IMR-90 (cell line): Measurements from ENCODE around the gene RTL9. TPM values are rescaled to one million over a fixed set of nuclear protein-coding genes. Genes with fewer than 3 reads are reported as not detected.

Source experiments
- ATAC-seq: fragments of 200-7000 bp; cut with Tn5 transposase; 2 replicates; pipeline ENCODE4 v1.9.1; 2020; ENCODE audit warnings: low read depth, mild to moderate bottlenecking, moderate library complexity
- Bru-seq: library from RNA; stranded (reverse); fragments of 400-500 nt; gene quantifications from one replicate; lab custom pipeline; 2021; lab: Mats Ljungman, UMichigan
- BruChase-seq, 2 experiments: library from RNA; stranded (reverse); fragments of 400-500 nt; gene quantifications; one replicate each; lab custom pipeline; 2021; lab: Mats Ljungman, UMichigan
- BruUV-seq: library from RNA; stranded (reverse); fragments of 400-500 nt; replicated peaks from 2 replicates; lab custom pipeline; 2021; lab: Mats Ljungman, UMichigan
- CTCF ChIA-PET: fragments of 300-600 bp; formaldehyde crosslinking; extraction: SDS; loops from one replicate; lab custom pipeline; 2021; ENCODE audit warnings: antibody characterized with exemption; lab: Yijun Ruan, JAX
- POLR2A ChIA-PET: fragments of 300-600 bp; sonication (Branson Sonifier 250); formaldehyde crosslinking; loops from one replicate; lab custom pipeline; 2022; ENCODE audit warnings: antibody characterized with exemption; ENCODE audit not compliant: unreplicated experiment; lab: Charles Lee
- DNase-seq: peaks from one replicate; pipeline ENCODE4 v3.0.0; 2013
- H2AFZ ChIP-seq: replicated peaks from 2 replicates; pipeline ENCODE3; 2013; ENCODE audit warnings: low read length, mild to moderate bottlenecking; ENCODE audit not compliant: poor library complexity
- H2AK5ac ChIP-seq: 2 replicates; pipeline ENCODE4 v1.6.1; 2013; ENCODE audit warnings: low read depth, low read length, inconsistent platforms
- H2AK9ac ChIP-seq: replicated peaks from 2 replicates; pipeline ENCODE3; 2013; ENCODE audit warnings: mild to moderate bottlenecking, low read depth, low read length, moderate library complexity; ENCODE audit not compliant: poor library complexity
- H2BK120ac ChIP-seq: 2 replicates; pipeline ENCODE4 v1.6.1; 2013; ENCODE audit warnings: low read depth, low read length, inconsistent platforms
- H2BK15ac ChIP-seq: 3 replicates; pipeline ENCODE4 v1.6.1; 2013; ENCODE audit warnings: low read depth, low read length, inconsistent platforms
- H2BK20ac ChIP-seq: 2 replicates; pipeline ENCODE4 v1.6.1; 2013; ENCODE audit warnings: low read depth, mild to moderate bottlenecking, inconsistent platforms, low read length, moderate library complexity
- H2BK5ac ChIP-seq: 2 replicates; pipeline ENCODE4 v1.6.1; 2013; ENCODE audit warnings: mild to moderate bottlenecking, low read depth, low read length, inconsistent platforms; ENCODE audit not compliant: poor library complexity, severe bottlenecking
- H3K14ac ChIP-seq: replicated peaks from 2 replicates; pipeline ENCODE4 v1.6.1; 2013; ENCODE audit warnings: low read depth, low read length, inconsistent platforms
- H3K18ac ChIP-seq: 2 replicates; pipeline ENCODE4 v1.6.1; 2013; ENCODE audit warnings: low read depth, low read length, control low read depth
- H3K23ac ChIP-seq: 2 replicates; pipeline ENCODE4 v1.6.1; 2013; ENCODE audit warnings: low read depth, low read length, inconsistent platforms
- H3K27ac ChIP-seq: 2 replicates; pipeline ENCODE4 v1.5.1; 2013; ENCODE audit warnings: mild to moderate bottlenecking, control low read depth, low read length; ENCODE audit not compliant: insufficient read depth
- H3K27me3 ChIP-seq: 2 replicates; pipeline ENCODE4 v1.6.1; 2013; ENCODE audit warnings: low read length; ENCODE audit not compliant: control insufficient read depth, insufficient read depth
- H3K36me3 ChIP-seq: 2 replicates; pipeline ENCODE4 v1.6.1; 2013; ENCODE audit warnings: low read length, mixed read lengths; ENCODE audit not compliant: control insufficient read depth, insufficient read depth
- H3K4ac ChIP-seq: 2 replicates; pipeline ENCODE4 v1.6.1; 2013; ENCODE audit warnings: low read depth, low read length, inconsistent platforms
- H3K4me1 ChIP-seq: 2 replicates; pipeline ENCODE4 v1.6.1; 2013; ENCODE audit warnings: low read length, mixed read lengths; ENCODE audit not compliant: control insufficient read depth, insufficient read depth
- H3K4me2 ChIP-seq: 2 replicates; pipeline ENCODE4 v1.6.1; 2013; ENCODE audit warnings: low read depth, mild to moderate bottlenecking, control low read depth, low read length, moderate library complexity
- H3K4me3 ChIP-seq: 2 replicates; pipeline ENCODE4 v1.5.1; 2013; ENCODE audit warnings: low read depth, mild to moderate bottlenecking, control low read depth, low read length, moderate library complexity; ENCODE audit not compliant: insufficient read depth
- H3K56ac ChIP-seq: 2 replicates; pipeline ENCODE4 v1.6.1; 2013; ENCODE audit warnings: low read length, inconsistent platforms; ENCODE audit not compliant: insufficient read depth; ENCODE audit errors: extremely low read depth
- H3K79me1 ChIP-seq, 2 experiments: 2 replicates each; pipeline ENCODE4 v1.6.1; 2013; ENCODE audit warnings: low read length in 2 of 2, inconsistent platforms in 1 of 2, low read depth in 1 of 2
- H3K9ac ChIP-seq: 2 replicates; pipeline ENCODE4 v1.6.1; 2013; ENCODE audit warnings: low read depth, low read length, control low read depth
- H3K9me1 ChIP-seq: 2 replicates; pipeline ENCODE4 v1.6.1; 2013; ENCODE audit warnings: low read length, inconsistent platforms; ENCODE audit not compliant: insufficient read depth
- H3K9me3 ChIP-seq: 2 replicates; pipeline ENCODE4 v1.6.1; 2013; ENCODE audit warnings: low read length; ENCODE audit not compliant: control insufficient read depth, insufficient read depth
- H4K20me1 ChIP-seq: 2 replicates; pipeline ENCODE4 v1.6.1; 2013; ENCODE audit warnings: low read length, inconsistent platforms; ENCODE audit not compliant: insufficient read depth
- H4K5ac ChIP-seq: 2 replicates; pipeline ENCODE4 v1.6.1; 2013; ENCODE audit warnings: mild to moderate bottlenecking, low read depth, low read length, control low read depth
- H4K8ac ChIP-seq, 2 experiments: 2 replicates each; pipeline ENCODE4 v1.6.1; 2013; ENCODE audit warnings: low read depth in 2 of 2, low read length in 2 of 2, control low read depth in 1 of 2, inconsistent platforms in 1 of 2
- H4K91ac ChIP-seq: 2 replicates; pipeline ENCODE4 v1.6.1; 2013; ENCODE audit warnings: low read depth, low read length, inconsistent platforms; ENCODE audit not compliant: insufficient read depth
- CEBPB ChIP-seq: IDR thresholded peaks from 2 replicates; pipeline ENCODE4 v1.6.1; 2012; ENCODE audit warnings: low read depth, low read length, improper control_type of control experiment
- CHD1 ChIP-seq: IDR thresholded peaks from 2 replicates; pipeline ENCODE4 v1.6.1; 2012; ENCODE audit warnings: low read depth, low read length, improper control_type of control experiment
- CTCF ChIP-seq: conservative IDR thresholded peaks from 2 replicates; pipeline ENCODE4 v1.5.1; 2012; ENCODE audit warnings: mild to moderate bottlenecking, low read depth, low read length, improper control_type of control experiment
- ELK1 ChIP-seq: fragments of 150-350 bp; IDR thresholded peaks from 2 replicates; pipeline ENCODE4 v1.6.1; 2016; ENCODE audit warnings: low read depth, mild to moderate bottlenecking, low read length, moderate library complexity, borderline replicate concordance
- FOS ChIP-seq: fragments of 150-350 bp; IDR thresholded peaks from 2 replicates; pipeline ENCODE4 v1.6.1; 2016; ENCODE audit warnings: low read depth, low read length
- MAZ ChIP-seq: IDR thresholded peaks from 2 replicates; pipeline ENCODE4 v1.6.1; 2012; ENCODE audit warnings: low read depth, mild to moderate bottlenecking, low read length, improper control_type of control experiment, moderate library complexity, borderline replicate concordance
- MXI1 ChIP-seq: IDR thresholded peaks from 2 replicates; pipeline ENCODE4 v1.6.1; 2012; ENCODE audit warnings: low read depth, mild to moderate bottlenecking, low read length, moderate library complexity, borderline replicate concordance
- NFE2L2 ChIP-seq: fragments of 150-350 bp; IDR thresholded peaks from 2 replicates; pipeline ENCODE4 v1.6.1; 2016; ENCODE audit warnings: low read depth, mild to moderate bottlenecking, low read length
- POLR2A ChIP-seq: IDR thresholded peaks from 2 replicates; pipeline ENCODE4 v1.6.1; 2012; ENCODE audit warnings: mild to moderate bottlenecking, low read depth, low read length
- RAD21 ChIP-seq: IDR thresholded peaks from 2 replicates; pipeline ENCODE4 v1.6.1; 2012; ENCODE audit warnings: low read length, improper control_type of control experiment
- RCOR1 ChIP-seq: IDR thresholded peaks from 2 replicates; pipeline ENCODE4 v1.6.1; 2012; ENCODE audit warnings: mild to moderate bottlenecking, low read length, improper control_type of control experiment; ENCODE audit not compliant: insufficient replicate concordance
- RFX5 ChIP-seq: IDR thresholded peaks from 2 replicates; pipeline ENCODE4 v1.8.0; 2012; ENCODE audit warnings: low read depth, mild to moderate bottlenecking, low read length, moderate library complexity
- USF2 ChIP-seq: fragments of 150-350 bp; IDR thresholded peaks from 2 replicates; pipeline ENCODE4 v1.6.1; 2017; ENCODE audit warnings: mild to moderate bottlenecking, antibody characterized with exemption, low read length, low read depth
- WGBS, 2 experiments: methylation state at CpG; one replicate each; pipeline versions ENCODE4 v1.1.5 to v1.1.7; 2013; ENCODE audit warnings: missing lambda C conversion rate in 2 of 2; ENCODE audit not compliant: insufficient read length in 1 of 2; ENCODE audit errors: extremely low coverage in 2 of 2; 5-methylcytosine and 5-hydroxymethylcytosine counted together
- dilution Hi-C: fragments of 300-500 bp; cut with HindIII; formaldehyde crosslinking; loops from one replicate; pipeline ENCODE4 v1.14.3; 2018; ENCODE audit warnings: low sequenced_read_pairs; ENCODE audit not compliant: unreplicated experiment
- in situ Hi-C: fragments of 300-500 bp; cut with MboI; formaldehyde crosslinking; loops from 3 replicates; pipeline ENCODE4 v1.14.3; 2019; ENCODE audit warnings: low sequenced_read_pairs, inconsistent platforms, mixed read lengths
- intact Hi-C: fragments of 100-400 bp; cut with micrococcal nuclease; formaldehyde crosslinking; loops from 2 replicates; pipeline ENCODE4 v1.10.0; 2022
- long read RNA-seq: library from polyadenylated mRNA; unstranded; transcript quantifications from one replicate; pipeline ENCODE4 v2.0.0, GENCODE V29; 2021; ENCODE audit not compliant: unreplicated experiment
- polyA plus RNA-seq, 3 experiments: library from polyadenylated mRNA; depleted of rRNA; stranded (reverse); fragments of >200 nt; gene quantifications; 2 replicates each; pipeline ENCODE4 v1.2.3, GENCODE V29; 2012; ENCODE audit warnings: low replicate concordance in 1 of 3
- total RNA-seq: library from RNA; depleted of rRNA; stranded (reverse); fragments of >200 nt; gene quantifications from 2 replicates; pipeline ENCODE4 v1.2.3, GENCODE V29; 2012; rRNA removed

RTL9 gene
- 0.56 and 0.90 TPM in 2 replicates for total RNA-seq
- polyA plus RNA-seq (2012; rRNA removed): 0.26 and 0.30 TPM in 2 replicates
- polyA plus RNA-seq (2012; cell fraction: cytosol; rRNA removed): 0.13 and 0.15 TPM in 2 replicates
- 0.29 and 0.42 TPM in 2 replicates for polyA plus RNA-seq (2012; cell fraction: nucleus; rRNA removed; ENCODE audit: low replicate concordance)
- Bru-seq, nascent RNA: percentile 27 among the genes with signal in this experiment
- percentile 23 among the genes with signal in this experiment for BruChase-seq, experiment 1, labeled RNA remaining after a 6-hour chase
- BruChase-seq, experiment 2, labeled RNA remaining after a 2-hour chase: percentile 26 among the genes with signal in this experiment
- long read RNA-seq, full-length matches to known transcripts: 1 of 1 reads
- long read RNA-seq, partial matches to known transcripts: 0 of 1 reads
- long read RNA-seq, other reads (novel, unspliced or antisense): 0 of 1 reads

GRCh38 chrX:110358548-110358947, at the start of gene RTL9:
Gene RTL9, plus strand, starts transcription at chrX:110358848. Its CDS starts 91,770 bp downstream, at chrX:110450618.
- peaks cover 5% of the 10 kb centered on the region; the same call in 1 of the 2 replicates for H3K27me3 ChIP-seq
- no peak within 1 kb of the TSS for H3K4ac ChIP-seq
- in situ Hi-C loops: no loop called here
- no peaks in the 10 kb centered on the region for H3K79me1 ChIP-seq
- H4K5ac ChIP-seq: no peak within 1 kb of the TSS
- H2BK20ac ChIP-seq: no peak within 1 kb of the TSS
- H2AFZ ChIP-seq: no peak within 1 kb of the TSS
- H3K23ac ChIP-seq: no peak within 1 kb of the TSS
- H3K14ac ChIP-seq: no peak within 1 kb of the TSS
- H3K4me2 ChIP-seq: no peak within 1 kb of the TSS
- no peak within 1 kb of the TSS for H2AK9ac ChIP-seq
- CTCF ChIA-PET: interaction anchor here (1.5 kb wide), 1 partner anchor 10 kb away, joined by 3 read pairs; no protein-coding TSS in a partner anchor
- H4K20me1 ChIP-seq: no peaks in the 10 kb centered on the region
- no peaks in the 10 kb centered on the region for H3K9me1 ChIP-seq
- TF ChIP-seq NFE2L2 (no peak), USF2 (no peak), RCOR1 (no peak), CTCF (no peak), POLR2A (no peak), ELK1 (no peak), FOS (no peak), RAD21 (no peak), CEBPB (no peak), MXI1 (no peak), CHD1 (no peak), RFX5 (no peak), MAZ (no peak)
- dilution Hi-C loops: no loop called here
- H4K91ac ChIP-seq: no peak within 1 kb of the TSS
- H3K4me1 ChIP-seq: no peaks in the 10 kb centered on the region
- POLR2A ChIA-PET: no interaction called here
- no peak within 1 kb of the TSS for H3K9ac ChIP-seq
- intact Hi-C loops: no loop called here
- H2BK15ac ChIP-seq: no peak within 1 kb of the TSS
- no peak within 1 kb of the TSS for H3K27ac ChIP-seq
- no TSS peak for BruUV-seq
- H3K56ac ChIP-seq: no peak within 1 kb of the TSS
- H2AK5ac ChIP-seq: no peak within 1 kb of the TSS
- ATAC-seq: no peak
- no peaks in the 10 kb centered on the region for H3K9me3 ChIP-seq
- no peak within 1 kb of the TSS for H4K8ac ChIP-seq
- no peaks in the 10 kb centered on the region for H3K36me3 ChIP-seq
- no CpG with 5 or more reads among the region's 2 CpGs for WGBS, 2 experiments
- no peak within 1 kb of the TSS for H2BK120ac ChIP-seq
- no peak within 1 kb of the TSS for H3K4me3 ChIP-seq
- DNase-seq: no peak
- no peak within 1 kb of the TSS for H2BK5ac ChIP-seq
- no peak within 1 kb of the TSS for H3K18ac ChIP-seq
